Measurements from ENCODE around the gene PMF1. TPM values are rescaled to one million over a fixed set of nuclear protein-coding genes. Genes with fewer than 3 reads are reported as not detected.

The PMF1 gene
- total RNA-seq, 1 donor, result 34.0 TPM

DNA sequence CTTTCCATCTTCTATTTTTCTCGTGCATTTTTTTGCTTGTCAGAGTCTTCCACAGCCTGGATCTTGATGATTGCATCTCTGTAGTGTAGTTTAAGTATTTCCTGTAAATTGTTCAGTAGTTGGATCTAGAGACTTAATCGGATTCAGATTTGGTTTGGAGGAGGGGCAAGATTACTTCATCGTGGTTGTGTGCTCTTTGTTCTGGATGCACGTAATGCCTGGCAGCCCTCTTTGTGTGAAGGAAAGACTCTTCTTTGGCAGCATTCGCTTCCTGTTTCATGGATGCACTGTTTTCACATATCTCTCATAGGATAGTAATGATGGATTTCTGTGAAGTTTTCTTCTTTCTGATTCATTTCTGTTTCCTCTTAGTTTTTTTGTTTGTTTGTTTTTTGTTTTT, 45.3 kb upstream of the PMF1 start:
- no peak overlapping the region for H3K27ac ChIP-seq (ENCODE audit: low read depth, low read length)
- TF ChIP-seq CTCF (IDR thresholded peaks at IDR 0.05; ENCODE audit: extremely low read depth, low read depth, low read length), result no peak
- no peaks in the 10 kb centered on the region for H3K79me2 ChIP-seq (ENCODE audit: insufficient read depth, low read length)
- no peak overlapping the region for H3K4me3 ChIP-seq (ENCODE audit: insufficient read depth, low read length)
- H2AFZ ChIP-seq (ENCODE audit: low read length), result no peak overlapping the region
- peaks cover 15% of the 10 kb centered on the region for H3K4me1 ChIP-seq (ENCODE audit: insufficient read depth, low read length)
- no peaks in the 10 kb centered on the region for H3K9me3 ChIP-seq (ENCODE audit: low read depth, low read length)
- no peaks in the 10 kb centered on the region for H3K27me3 ChIP-seq (ENCODE audit: insufficient read depth, low read length)
- H3K36me3 ChIP-seq (ENCODE audit: insufficient read depth, low read length), result no peaks in the 10 kb centered on the region
- DNase-seq (ENCODE audit: insufficient read length, low spot score, missing footprints), result no peak
- H4K20me1 ChIP-seq (ENCODE audit: insufficient read depth, low read length), result no peaks in the 10 kb centered on the region
- H3K4me2 ChIP-seq (ENCODE audit: insufficient read depth, low read length), result no peak overlapping the region

GRCh38 chr1:156172696-156173470, 39.9 kb upstream of the PMF1 start:
- no peaks in the 10 kb centered on the region for H3K79me2 ChIP-seq (ENCODE audit: insufficient read depth, low read length)
- no peak overlapping the region for H2AFZ ChIP-seq (ENCODE audit: low read length)
- no peak overlapping the region for H3K4me3 ChIP-seq (ENCODE audit: insufficient read depth, low read length)
- H3K4me2 ChIP-seq (ENCODE audit: insufficient read depth, low read length), result no peak overlapping the region
- H3K27ac ChIP-seq (ENCODE audit: low read depth, low read length), result no peak overlapping the region
- no peak for TF ChIP-seq CTCF (IDR thresholded peaks at IDR 0.05; ENCODE audit: extremely low read depth, low read depth, low read length)
- no peak for DNase-seq (ENCODE audit: insufficient read length, low spot score, missing footprints)
- no peaks in the 10 kb centered on the region for H3K36me3 ChIP-seq (ENCODE audit: insufficient read depth, low read length)
- H3K4me1 ChIP-seq (ENCODE audit: insufficient read depth, low read length), result no peaks in the 10 kb centered on the region
- no peaks in the 10 kb centered on the region for H4K20me1 ChIP-seq (ENCODE audit: insufficient read depth, low read length)
- H3K27me3 ChIP-seq (ENCODE audit: insufficient read depth, low read length), result no peaks in the 10 kb centered on the region
- no peaks in the 10 kb centered on the region for H3K9me3 ChIP-seq (ENCODE audit: low read depth, low read length)

DNA sequence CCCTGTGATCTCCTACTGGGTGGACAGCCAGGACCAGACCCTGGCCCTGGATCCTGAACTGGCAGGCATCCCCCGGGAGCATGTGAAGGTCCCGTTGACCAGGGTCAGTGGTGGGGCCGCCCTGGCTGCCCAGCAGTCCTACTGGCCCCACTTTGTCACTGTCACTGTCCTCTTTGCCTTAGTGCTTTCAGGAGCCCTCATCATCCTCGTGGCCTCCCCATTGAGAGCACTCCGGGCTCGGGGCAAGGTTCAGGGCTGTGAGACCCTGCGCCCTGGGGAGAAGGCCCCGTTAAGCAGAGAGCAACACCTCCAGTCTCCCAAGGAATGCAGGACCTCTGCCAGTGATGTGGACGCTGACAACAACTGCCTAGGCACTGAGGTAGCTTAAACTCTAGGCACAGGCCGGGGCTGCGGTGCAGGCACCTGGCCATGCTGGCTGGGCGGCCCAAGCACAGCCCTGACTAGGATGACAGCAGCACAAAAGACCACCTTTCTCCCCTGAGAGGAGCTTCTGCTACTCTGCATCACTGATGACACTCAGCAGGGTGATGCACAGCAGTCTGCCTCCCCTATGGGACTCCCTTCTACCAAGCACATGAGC, 36.1 kb upstream of the PMF1 start:
- no peaks in the 10 kb centered on the region for H3K27me3 ChIP-seq (ENCODE audit: insufficient read depth, low read length)
- no peak overlapping the region for H3K4me2 ChIP-seq (ENCODE audit: insufficient read depth, low read length)

More for the DNA sequence above, 36.1 kb upstream of the PMF1 start:
- no peaks in the 10 kb centered on the region for H3K9me3 ChIP-seq (ENCODE audit: low read depth, low read length)
- H2AFZ ChIP-seq (ENCODE audit: low read length), result no peak overlapping the region
- no peaks in the 10 kb centered on the region for H3K79me2 ChIP-seq (ENCODE audit: insufficient read depth, low read length)
- no peak for TF ChIP-seq CTCF (IDR thresholded peaks at IDR 0.05; ENCODE audit: extremely low read depth, low read depth, low read length)
- H3K36me3 ChIP-seq (ENCODE audit: insufficient read depth, low read length), result no peaks in the 10 kb centered on the region
- H4K20me1 ChIP-seq (ENCODE audit: insufficient read depth, low read length), result no peaks in the 10 kb centered on the region
- no peak overlapping the region for H3K27ac ChIP-seq (ENCODE audit: low read depth, low read length)
- no peaks in the 10 kb centered on the region for H3K4me1 ChIP-seq (ENCODE audit: insufficient read depth, low read length)
- H3K4me3 ChIP-seq (ENCODE audit: insufficient read depth, low read length), result no peak overlapping the region
- DNase-seq (ENCODE audit: insufficient read length, low spot score, missing footprints), result peak; percentile 47

Data from osteoblast (primary cell).